Uterus (tissue), 4 donors: ENCODE data around the gene RIPK4. TPM values are rescaled to one million over a fixed set of nuclear protein-coding genes. Genes with fewer than 3 reads are reported as not detected.
A peak's percentile ranks its signal among the peaks of the same experiment; 100 is the strongest.

Experiments
- DNase-seq, 2 donors: peaks; one replicate each; pipeline ENCODE4 v3.0.0-alpha.2; 2019 to 2020
- H3K27ac ChIP-seq, 2 donors: fragments of 200-600 bp; sonication (generic); 1 replicate in 1 of 2; 2 replicates in 1 of 2; pipeline ENCODE4 v1.5.1; 2016 to 2018
- H3K27me3 ChIP-seq, 2 donors: fragments of 200-600 bp; sonication (generic); one replicate each; pipeline ENCODE4 v1.5.1; 2018 to 2019; ENCODE audit warnings: control low read depth in 1 of 2
- H3K36me3 ChIP-seq, 2 donors: fragments of 200-600 bp; sonication (generic); one replicate each; pipeline ENCODE4 v1.5.1; 2019; ENCODE audit warnings: control low read depth in 1 of 2
- H3K4me1 ChIP-seq, 2 donors: fragments of 200-600 bp; sonication (generic); one replicate each; pipeline ENCODE4 v1.5.1; 2018 to 2019; ENCODE audit warnings: control low read depth in 1 of 2
- H3K4me3 ChIP-seq, 2 donors: fragments of 200-600 bp; sonication (generic); 1 replicate in 1 of 2; 2 replicates in 1 of 2; pipeline ENCODE4 v1.5.1; 2018 to 2019; ENCODE audit warnings: mild to moderate bottlenecking in 1 of 2
- H3K9me3 ChIP-seq, 2 donors: fragments of 200-600 bp; sonication (generic); one replicate each; pipeline ENCODE4 v1.5.1; 2019; ENCODE audit warnings: control low read depth in 1 of 2
- CTCF ChIP-seq, 4 experiments: fragments of 200-600 bp in 2 of 4; fragments of 450-650 bp in 2 of 4; sonication (generic) in 2 of 4; IDR thresholded peaks; one replicate each; pipeline ENCODE4 v1.5.1; 2016 to 2019; ENCODE audit warnings: antibody characterized with exemption in 4 of 4, mild to moderate bottlenecking in 2 of 4, moderate library complexity in 1 of 4
- POLR2A ChIP-seq, 2 donors: fragments of 450-650 bp; IDR thresholded peaks; one replicate each; pipeline ENCODE4 v1.6.1; 2016; ENCODE audit warnings: antibody characterized with exemption in 2 of 2, mild to moderate bottlenecking in 1 of 2, moderate library complexity in 1 of 2
- intact Hi-C: fragments of 100-400 bp; cut with DNase I; formaldehyde crosslinking; loops from one replicate; pipeline ENCODE4 v1.15.1; 2023; ENCODE audit warnings: low total_unique reads
- total RNA-seq, 4 donors: library from RNA; depleted of rRNA in 3 of 4; stranded (reverse); fragments of >200 nt in 3 of 4; gene quantifications; one replicate each; pipeline versions ENCODE4 v1.1.0 to v1.2.4, GENCODE V29; 2014 to 2023
- donor health status: DM: yes; HTN: yes; CAD: no.

RIPK4 gene
- total RNA-seq, 4 donors from 2014 or later: 0.29 to 9.7 TPM; not detected in 2

GRCh38 chr21:41805643-41806042 lies 38.8 kb upstream of the RIPK4 start:
- no peaks in the 10 kb centered on the region for H3K9me3 ChIP-seq
- TF ChIP-seq CTCF (IDR thresholded peaks at IDR 0.05) (no peak), POLR2A (IDR thresholded peaks at IDR 0.05) (no peak)
- no peaks in the 10 kb centered on the region for H3K36me3 ChIP-seq
- DNase-seq: no peak
- H3K27ac ChIP-seq: no peak overlapping the region
- H3K27me3 ChIP-seq: no peaks in the 10 kb centered on the region
- H3K4me3 ChIP-seq: no peak overlapping the region
- no peaks in the 10 kb centered on the region for H3K4me1 ChIP-seq
- intact Hi-C loops: no loop called here

- no peak overlapping the region for H3K27ac ChIP-seq
- TF ChIP-seq POLR2A (IDR thresholded peaks at IDR 0.05) (no peak), CTCF (IDR thresholded peaks at IDR 0.05) (no peak)
- intact Hi-C loops: no loop called here
These were observed 38.2 kb upstream of the RIPK4 start for GRCh38 chr21:41805038-41805437.

GRCh38 chr21:41804381-41804780 lies 37.5 kb upstream of the RIPK4 start:
- no peaks in the 10 kb centered on the region for H3K27me3 ChIP-seq

More at GRCh38 chr21:41805038-41805437, 38.2 kb upstream of the RIPK4 start:
- no peak for DNase-seq
- H3K9me3 ChIP-seq: no peaks in the 10 kb centered on the region
- H3K4me3 ChIP-seq: no peak overlapping the region
- no peaks in the 10 kb centered on the region for H3K36me3 ChIP-seq
- H3K4me1 ChIP-seq: no peaks in the 10 kb centered on the region
- H3K27me3 ChIP-seq: no peaks in the 10 kb centered on the region

GRCh38 chr21:41803316-41803715 lies 36.5 kb upstream of the RIPK4 start:
- Histone ChIP-seq H3K9me3 (no peaks in the 10 kb centered on the region), H3K27me3 (no peaks in the 10 kb centered on the region), H3K27ac (no peak overlapping the region), H3K36me3 (no peaks in the 10 kb centered on the region), H3K4me3 (no peak overlapping the region), H3K4me1 (no peaks in the 10 kb centered on the region)
- no peak for TF ChIP-seq CTCF (IDR thresholded peaks at IDR 0.05)
- TF ChIP-seq POLR2A (IDR thresholded peaks at IDR 0.05): no peak
- intact Hi-C loops: no loop called here
- no peak for DNase-seq

More at GRCh38 chr21:41804381-41804780, 37.5 kb upstream of the RIPK4 start:
- no peak overlapping the region for H3K4me3 ChIP-seq
- no peaks in the 10 kb centered on the region for H3K36me3 ChIP-seq
- no peaks in the 10 kb centered on the region for H3K4me1 ChIP-seq
- no peak for DNase-seq
- no peak overlapping the region for H3K27ac ChIP-seq
- no peaks in the 10 kb centered on the region for H3K9me3 ChIP-seq
- TF ChIP-seq POLR2A (IDR thresholded peaks at IDR 0.05) (no peak), CTCF (IDR thresholded peaks at IDR 0.05) (no peak)
- intact Hi-C loops: no loop called here

DNA sequence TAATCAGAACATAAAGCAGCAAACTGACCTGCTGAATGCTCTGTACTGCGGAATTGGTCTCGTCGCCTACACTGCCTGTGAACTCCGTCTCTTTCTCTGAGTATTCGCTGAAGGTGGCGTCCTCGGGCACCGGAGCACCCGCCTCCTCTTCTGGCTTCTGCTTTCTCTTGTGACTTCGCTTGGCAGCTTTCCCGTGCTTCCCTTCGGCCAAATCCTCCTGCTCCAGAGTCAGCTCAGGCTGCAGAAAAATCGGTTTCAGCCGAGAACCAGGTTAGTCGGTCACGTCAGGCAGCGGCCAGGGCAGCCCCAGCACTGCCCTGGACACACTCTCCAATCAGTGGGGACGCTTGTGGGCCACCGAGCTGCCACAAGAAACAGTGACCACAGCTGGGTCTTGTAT lies 35.8 kb upstream of the RIPK4 start:
- H3K9me3 ChIP-seq: no peaks in the 10 kb centered on the region
- H3K4me3 ChIP-seq: no peak overlapping the region
- no peaks in the 10 kb centered on the region for H3K27me3 ChIP-seq
- intact Hi-C loops: no loop called here
- TF ChIP-seq POLR2A (IDR thresholded peaks at IDR 0.05): no peak
- TF ChIP-seq CTCF (IDR thresholded peaks at IDR 0.05): no peak
- no peaks in the 10 kb centered on the region for H3K36me3 ChIP-seq
- DNase-seq: peak; percentile 67 to 72
- peak overlapping the region in 1 of 2 donors; percentile 11 for H3K27ac ChIP-seq
- no peaks in the 10 kb centered on the region for H3K4me1 ChIP-seq
